ENCODE measurements around the gene UXS1. TPM values are rescaled to one million over a fixed set of nuclear protein-coding genes. Genes with fewer than 3 reads are reported as not detected.

UXS1 gene
- total and polyA plus RNA-seq, 2 of the 8 experiments (the other 6 are each of a cell fraction or from before 2014, with no cell fraction given) = 44.5 to 63.4 TPM

GRCh38 chr2:106120432-106120831 lies 73.7 kb downstream of the UXS1 start:
- peaks cover 2 to 13% of the 10 kb centered on the region in 2 experiments for H4K20me1 ChIP-seq (replicated peaks in 1 of 2; ENCODE audit: control insufficient read depth in 1 of 2, insufficient read depth in 2 of 2, low read length in 2 of 2)
- H3K18ac ChIP-seq (ENCODE audit: extremely low read depth, low read length) = no peak overlapping the region
- no peak overlapping the region for H3K9ac ChIP-seq (replicated peaks in 1 of 4; ENCODE audit: extremely low read depth in 1 of 4, low read depth in 3 of 4, low read length in 3 of 4)
- no peak overlapping the region for H2BK20ac ChIP-seq (ENCODE audit: low read length)
- H3K9me3 ChIP-seq (ENCODE audit: insufficient read depth in 2 of 2, low read depth in 1 of 2, low read length in 1 of 2) = no peaks in the 10 kb centered on the region
- H4K91ac ChIP-seq (replicated peaks; ENCODE audit: insufficient read length, low read length) = no peak overlapping the region
- H2BK12ac ChIP-seq (ENCODE audit: low read depth, low read length) = no peak overlapping the region
- H2AFZ ChIP-seq (ENCODE audit: low read length) = no peak overlapping the region
- no peak overlapping the region for H2AK5ac ChIP-seq (ENCODE audit: low read depth, low read length)
- H4K8ac ChIP-seq (ENCODE audit: extremely low read depth, insufficient read depth, low read length) = peak overlapping the region; percentile 8; the same call in 1 of the 2 replicates
- H3K23me2 ChIP-seq (ENCODE audit: low read depth, low read length) = no peaks in the 10 kb centered on the region
- no peak overlapping the region for H2BK15ac ChIP-seq (ENCODE audit: low read length)
- peaks cover 0 to 9% of the 10 kb centered on the region in 2 experiments; a peak in 1 of 4 replicates for H3K79me2 ChIP-seq (ENCODE audit: control insufficient read depth in 1 of 2, insufficient read depth in 2 of 2, low read length in 2 of 2)
- ChIA-PET CTCF (ENCODE audit: partially characterized antibody) (interaction anchor here (1.0 kb wide), 1 partner anchor 15 kb away, joined by 4 read pairs; no protein-coding TSS in a partner anchor), POLR2A (ENCODE audit: partially characterized antibody) (no interaction called here)
- peaks cover 2% of the 10 kb centered on the region; the same call in 1 of the 2 replicates for H3K79me1 ChIP-seq (ENCODE audit: low read depth, low read length)
- H3K4ac ChIP-seq (replicated peaks; ENCODE audit: insufficient read length, low read depth, low read length) = no peak overlapping the region
- H3K27ac ChIP-seq (ENCODE audit: low read depth, low read length) = no peak overlapping the region
- peaks cover 3 to 13% (median 9%) of the 10 kb centered on the region in 4 experiments for H3K4me1 ChIP-seq (replicated peaks in 1 of 4; ENCODE audit: control insufficient read depth in 3 of 4, insufficient read depth in 4 of 4, low read length in 3 of 4)
- no peak overlapping the region for H2BK120ac ChIP-seq (replicated peaks; ENCODE audit: low read depth, low read length)
- no peak overlapping the region for H2BK5ac ChIP-seq (ENCODE audit: low read depth, low read length)
- H3K27me3 ChIP-seq (replicated peaks in 1 of 4; ENCODE audit: control insufficient read depth in 3 of 4, extremely low read depth in 1 of 4, insufficient read depth in 3 of 4, low read length in 3 of 4) = no peaks in the 10 kb centered on the region
- no peak overlapping the region for H3K23ac ChIP-seq (ENCODE audit: insufficient read length)
- WGBS, 2 experiments (ENCODE audit: extremely low coverage in 1 of 2, insufficient coverage in 1 of 2, insufficient read length in 1 of 2, insufficient replicate concordance in 2 of 2, low coverage in 1 of 2, low lambda C conversion rate in 2 of 2, missing lambda C conversion rate in 1 of 2) = 87% methylated on average over 6 of the region's 6 CpGs; no CpG with 5 or more reads in 1 of the 2 experiments
- no peak overlapping the region for H4K5ac ChIP-seq (ENCODE audit: insufficient read length, low read depth, low read length)
- no peak for DNase-seq (ENCODE audit: low read depth in 1 of 2, low spot score in 2 of 2)
- H3K4me3 ChIP-seq (ENCODE audit: extremely low read depth in 1 of 4, insufficient read depth in 2 of 4, low read depth in 3 of 4, low read length in 4 of 4) = no peak overlapping the region
- H3K56ac ChIP-seq (replicated peaks; ENCODE audit: insufficient read length, low read depth, low read length) = no peak overlapping the region
- no peak overlapping the region for H3K4me2 ChIP-seq (ENCODE audit: insufficient read depth in 1 of 2, low read depth in 2 of 2, low read length in 2 of 2)
- no peak for FAIRE-seq
- peaks cover 0 to 18% (median 13%) of the 10 kb centered on the region in 4 experiments; a peak in 5 of 8 replicates for H3K36me3 ChIP-seq (ENCODE audit: control insufficient read depth in 2 of 4, insufficient read depth in 4 of 4, low read length in 3 of 4)
- no peak overlapping the region for H3K14ac ChIP-seq (ENCODE audit: insufficient read length)
- no peak for TF ChIP-seq CHD1 (IDR thresholded peaks at IDR 0.05; ENCODE audit: low read depth, low read length)
- TF ChIP-seq ATF2 (IDR thresholded peaks at IDR 0.05; ENCODE audit: low read length) = no peak
- no peak for TF ChIP-seq POLR2AphosphoS5 (IDR thresholded peaks at IDR 0.05; ENCODE audit: low read depth, low read length)
- TF ChIP-seq SIN3A (conservative IDR thresholded peaks at IDR 0.05 in 1 of 2, IDR thresholded peaks at IDR 0.05 in 1 of 2; ENCODE audit: low read depth in 1 of 2, low read length in 2 of 2) = no peak
- TF ChIP-seq CREB1 (IDR thresholded peaks at IDR 0.05) = no peak
- no peak for TF ChIP-seq PHF8 (conservative IDR thresholded peaks at IDR 0.05; ENCODE audit: low read depth, low read length)
- no peak for TF ChIP-seq KDM4A (IDR thresholded peaks at IDR 0.05; ENCODE audit: low read depth, low read length, severe bottlenecking)
- TF ChIP-seq SRF (IDR thresholded peaks at IDR 0.05; ENCODE audit: low read depth, low read length) = no peak
- TF ChIP-seq NANOG (IDR thresholded peaks at IDR 0.05; ENCODE audit: insufficient read depth, low read depth, low read length, poor library complexity, severe bottlenecking) = no peak
- no peak for TF ChIP-seq SP4 (IDR thresholded peaks at IDR 0.05; ENCODE audit: low read length)
- no peak for TF ChIP-seq SP2 (IDR thresholded peaks at IDR 0.05; ENCODE audit: low read length)
- TF ChIP-seq EP300 (IDR thresholded peaks at IDR 0.05; ENCODE audit: borderline replicate concordance in 1 of 2, low read depth in 2 of 2, low read length in 2 of 2) = no peak

Data from H1 (cell line).